Left ventricle myocardium inferior (tissue), 1 donor: ENCODE measurements around the gene WNT7B. TPM values are rescaled to one million over a fixed set of nuclear protein-coding genes. Genes with fewer than 3 reads are reported as not detected.

Experiments used
- DNase-seq: peaks from one replicate; pipeline ENCODE4 v3.0.0-alpha.2; 2020
- H3K27ac ChIP-seq: fragments of 200-600 bp; replicated peaks from 2 replicates; pipeline ENCODE4 v1.8.0; 2021
- H3K27me3 ChIP-seq: fragments of 200-600 bp; 2 replicates; pipeline ENCODE4 v1.8.0; 2021; ENCODE audit warnings: low read depth
- H3K36me3 ChIP-seq: fragments of 200-600 bp; 2 replicates; pipeline ENCODE4 v1.8.0; 2021
- H3K4me1 ChIP-seq: fragments of 200-600 bp; 2 replicates; pipeline ENCODE4 v1.8.0; 2021
- H3K4me3 ChIP-seq: fragments of 200-600 bp; 2 replicates; pipeline ENCODE4 v1.8.0; 2021; ENCODE audit warnings: mild to moderate bottlenecking, moderate library complexity
- H3K9me3 ChIP-seq: fragments of 200-600 bp; replicated peaks from 2 replicates; pipeline ENCODE4 v1.8.0; 2021
- CTCF ChIP-seq: fragments of 200-600 bp; IDR thresholded peaks from 2 replicates; pipeline ENCODE4 v1.8.0; 2021; ENCODE audit warnings: antibody characterized with exemption, mild to moderate bottlenecking, borderline replicate concordance
- intact Hi-C: fragments of 100-400 bp; cut with micrococcal nuclease; formaldehyde crosslinking; loops from one replicate; pipeline ENCODE4 v1.11.0; 2022
- total RNA-seq: library from RNA; stranded (reverse); fragmentation: NEBNext Ultra II Directional; extraction: Animal tissue kit (Norgen Biotek cat#: 25700); gene quantifications from one replicate; pipeline ENCODE4 v1.2.1, GENCODE V29; 2021
- donor health status: DM: no; HTN: yes; CAD: no; lungs with severe emphysema.

WNT7B gene
- total RNA-seq, 1 donor from 2014 or later, result not detected

GRCh38 chr22:45922256-45922655 lies 54.7 kb downstream of the WNT7B start:
- peaks cover 34% of the 10 kb centered on the region for H3K27me3 ChIP-seq
- no peaks in the 10 kb centered on the region for H3K4me1 ChIP-seq
- no peak overlapping the region for H3K27ac ChIP-seq
- no peak for DNase-seq
- no peaks in the 10 kb centered on the region for H3K9me3 ChIP-seq
- H3K36me3 ChIP-seq, result no peaks in the 10 kb centered on the region
- no peak for TF ChIP-seq CTCF
- intact Hi-C loops, result no loop called here
- no peak overlapping the region for H3K4me3 ChIP-seq

GRCh38 chr22:45919504-45920286 lies 57.3 kb downstream of the WNT7B start:
- Histone ChIP-seq H3K27ac (no peak overlapping the region), H3K4me1 (no peaks in the 10 kb centered on the region), H3K36me3 (no peaks in the 10 kb centered on the region), H3K9me3 (peaks cover under 1% of the 10 kb centered on the region), H3K27me3 (peaks cover 34% of the 10 kb centered on the region), H3K4me3 (no peak overlapping the region)
- intact Hi-C loops, result no loop called here
- TF ChIP-seq CTCF, result no peak
- DNase-seq, result no peak

DNA sequence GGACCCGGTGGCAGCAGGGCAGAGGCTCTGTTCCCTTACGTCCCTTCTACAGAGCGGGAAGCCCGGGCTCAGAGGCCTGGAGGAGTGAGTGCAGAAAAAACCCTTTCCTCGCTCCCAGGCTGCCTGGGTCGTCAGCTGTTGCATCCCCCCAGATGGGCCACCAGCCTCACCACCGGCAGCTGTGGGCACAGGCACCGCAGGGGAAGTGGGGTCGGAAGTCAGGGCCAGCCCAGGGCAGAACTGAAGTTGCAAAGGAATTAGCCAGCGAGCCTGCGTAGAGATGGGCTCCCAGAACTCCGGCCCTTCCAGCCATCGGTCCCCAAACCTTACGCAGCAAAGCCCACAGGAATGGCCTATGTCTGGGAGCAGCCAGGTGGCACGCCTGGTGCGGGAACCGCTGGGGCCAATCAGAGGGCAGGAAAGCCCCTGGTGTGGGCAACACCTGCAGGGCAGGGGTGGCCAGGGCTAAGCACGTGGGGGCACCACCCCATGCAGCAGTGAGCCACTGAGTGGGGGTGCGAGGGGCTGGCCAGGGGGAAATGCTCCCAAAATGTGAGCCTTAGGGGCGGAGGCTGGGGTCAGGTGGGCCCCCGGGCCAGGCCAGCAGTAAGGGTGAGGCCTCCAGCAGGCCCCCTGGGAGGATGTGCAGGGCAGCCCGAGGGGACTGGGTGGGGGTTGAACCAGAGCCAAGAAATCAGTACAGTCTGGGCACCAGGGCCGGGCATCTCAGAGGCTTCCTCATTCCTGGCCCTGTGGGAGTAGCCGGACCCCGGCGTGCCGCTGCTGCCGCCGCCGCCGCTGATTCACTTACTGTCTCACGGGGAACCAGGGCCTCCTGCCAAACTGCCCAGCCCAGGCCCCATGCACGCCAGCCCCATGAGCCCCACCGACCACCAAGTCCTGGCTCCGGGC lies 58.2 kb downstream of the WNT7B start:
- intact Hi-C loops, result no loop called here
- peaks cover 7% of the 10 kb centered on the region for H3K9me3 ChIP-seq
- H3K27me3 ChIP-seq, result peaks cover 34% of the 10 kb centered on the region
- no peaks in the 10 kb centered on the region for H3K4me1 ChIP-seq
- H3K27ac ChIP-seq, result no peak overlapping the region
- H3K4me3 ChIP-seq, result no peak overlapping the region
- H3K36me3 ChIP-seq, result no peaks in the 10 kb centered on the region
- no peak for TF ChIP-seq CTCF
- DNase-seq, result no peak

GRCh38 chr22:45917700-45918458 lies 59.1 kb downstream of the WNT7B start:
- no peak overlapping the region for H3K27ac ChIP-seq
- intact Hi-C loops, result no loop called here
- H3K9me3 ChIP-seq, result peaks cover 7% of the 10 kb centered on the region
- no peaks in the 10 kb centered on the region for H3K36me3 ChIP-seq
- peaks cover 28% of the 10 kb centered on the region for H3K27me3 ChIP-seq
- peaks cover 1% of the 10 kb centered on the region for H3K4me1 ChIP-seq
- no peak overlapping the region for H3K4me3 ChIP-seq
- no peak for DNase-seq
- TF ChIP-seq CTCF, result no peak

DNA sequence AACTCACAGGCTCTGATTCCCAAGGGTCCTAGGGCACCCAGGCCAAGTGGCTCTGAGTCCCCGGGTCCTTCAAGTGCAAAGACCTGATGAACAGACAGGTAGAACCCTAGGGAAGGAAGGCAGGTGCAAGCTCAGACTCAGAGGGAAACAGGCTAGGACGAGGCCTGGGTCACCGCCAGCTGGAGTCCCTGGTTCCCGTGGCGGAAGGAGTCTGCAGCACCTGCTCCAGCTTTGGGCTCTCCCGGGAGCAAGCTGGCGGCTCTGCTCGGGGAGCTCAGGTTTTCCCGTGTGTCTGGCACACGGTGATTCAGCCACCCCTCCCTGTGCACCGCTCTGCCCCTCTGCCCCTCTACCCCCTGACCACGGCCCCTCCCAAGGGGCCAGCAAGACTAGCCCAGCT lies 59.8 kb downstream of the WNT7B start:
- intact Hi-C loops, result no loop called here
- no peaks in the 10 kb centered on the region for H3K36me3 ChIP-seq
- no peak for DNase-seq
- H3K4me3 ChIP-seq, result no peak overlapping the region
- no peak for TF ChIP-seq CTCF
- H3K27me3 ChIP-seq, result peaks cover 25% of the 10 kb centered on the region
- peaks cover 7% of the 10 kb centered on the region for H3K9me3 ChIP-seq
- no peak overlapping the region for H3K27ac ChIP-seq
- peaks cover 8% of the 10 kb centered on the region for H3K4me1 ChIP-seq
